Left forelimb (tissue), 1 donor: ENCODE data around the gene PTPRCAP.
"Not testable (repeated sequence)": the region's sequence is repeated elsewhere in the genome, so short reads cannot be mapped to it uniquely, and the experiment has no call there.

Source experiments
- DNase-seq: peaks from one replicate; pipeline ENCODE4 v3.0.0-alpha.2; 2018; ENCODE audit warnings: low spot score

Gene PTPRCAP

DNA sequence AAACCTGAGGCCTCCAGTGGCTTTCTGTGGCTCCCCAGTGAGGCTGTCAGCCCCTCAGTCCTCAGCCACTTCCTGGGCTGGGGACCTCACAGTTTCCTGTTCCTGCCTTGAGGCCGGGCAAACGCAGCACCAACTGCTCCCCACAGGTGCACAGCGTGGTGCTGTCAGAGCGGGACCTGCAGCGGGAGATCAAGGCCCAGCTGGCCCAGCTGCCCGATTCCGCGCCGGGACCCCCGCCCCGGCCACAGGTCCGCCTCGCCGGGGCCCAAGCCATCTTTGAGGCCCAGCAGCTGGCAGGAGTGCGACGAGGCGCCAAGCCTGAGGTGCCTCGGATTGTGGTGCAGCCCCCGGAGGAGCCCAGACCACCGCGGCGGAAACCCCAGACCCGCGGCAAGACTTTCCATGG, 28.2 kb downstream of the PTPRCAP start:
- no peak for DNase-seq

DNA sequence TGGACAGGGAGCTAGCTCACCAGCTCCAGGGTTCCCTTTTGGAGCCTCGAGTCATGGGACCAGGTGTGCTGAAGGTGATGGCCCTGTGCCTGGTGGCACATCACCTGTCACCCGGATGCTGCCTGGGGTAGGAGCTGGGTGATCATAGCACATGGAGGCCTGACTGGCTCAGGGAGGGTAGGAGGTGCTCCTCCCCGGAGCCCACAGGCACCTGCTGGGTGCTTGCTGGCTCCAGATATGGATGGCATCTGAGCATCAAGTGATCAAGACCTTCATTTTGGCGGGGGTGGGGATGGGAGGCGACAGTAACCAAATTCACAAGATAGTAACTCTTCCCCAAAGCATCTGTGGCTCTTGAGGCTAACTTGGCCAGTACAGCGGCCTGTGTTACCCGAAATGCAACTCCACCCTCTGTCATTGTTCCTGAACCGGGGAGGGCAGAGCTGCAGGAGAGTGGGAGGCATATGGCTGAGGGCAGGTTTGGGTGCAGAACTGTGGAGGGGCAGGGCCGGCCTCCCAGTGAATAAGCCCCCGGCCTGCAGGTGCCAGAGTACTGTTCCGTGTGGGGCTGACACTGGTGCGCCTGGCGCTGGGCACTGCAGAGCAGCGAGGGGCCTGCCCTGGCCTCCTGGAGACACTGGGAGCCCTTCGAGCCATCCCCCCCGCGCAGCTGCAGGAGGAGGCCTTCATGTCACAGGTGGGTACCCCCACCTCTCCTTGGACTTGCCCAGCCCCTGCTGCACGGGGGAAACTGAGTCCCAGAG, 28.9 kb downstream of the PTPRCAP start:
- DNase-seq = no peak

DNA sequence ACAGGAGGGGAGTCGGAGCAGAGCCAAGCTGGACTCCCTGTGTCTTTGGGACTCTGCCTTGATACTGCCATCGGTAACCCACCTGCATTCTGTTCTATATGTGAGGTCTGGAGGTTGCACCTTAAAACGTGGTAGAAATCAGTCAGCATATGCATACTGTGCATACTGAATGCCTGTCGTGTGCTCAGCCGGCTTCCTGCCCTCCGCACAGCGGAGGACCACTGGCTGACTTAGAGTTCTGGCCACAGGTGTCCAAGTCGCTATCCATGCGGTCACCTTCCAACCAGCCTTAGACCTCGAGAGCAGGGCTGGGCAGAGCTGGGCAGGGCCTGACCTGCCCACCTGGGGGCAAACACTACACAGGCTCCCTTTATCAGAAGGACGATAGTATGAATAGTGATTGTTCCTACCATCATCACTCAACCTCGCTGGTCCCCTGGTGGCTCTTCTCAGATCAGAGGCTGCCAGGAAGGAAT, 29.8 kb downstream of the PTPRCAP start:
- DNase-seq = no peak

DNA sequence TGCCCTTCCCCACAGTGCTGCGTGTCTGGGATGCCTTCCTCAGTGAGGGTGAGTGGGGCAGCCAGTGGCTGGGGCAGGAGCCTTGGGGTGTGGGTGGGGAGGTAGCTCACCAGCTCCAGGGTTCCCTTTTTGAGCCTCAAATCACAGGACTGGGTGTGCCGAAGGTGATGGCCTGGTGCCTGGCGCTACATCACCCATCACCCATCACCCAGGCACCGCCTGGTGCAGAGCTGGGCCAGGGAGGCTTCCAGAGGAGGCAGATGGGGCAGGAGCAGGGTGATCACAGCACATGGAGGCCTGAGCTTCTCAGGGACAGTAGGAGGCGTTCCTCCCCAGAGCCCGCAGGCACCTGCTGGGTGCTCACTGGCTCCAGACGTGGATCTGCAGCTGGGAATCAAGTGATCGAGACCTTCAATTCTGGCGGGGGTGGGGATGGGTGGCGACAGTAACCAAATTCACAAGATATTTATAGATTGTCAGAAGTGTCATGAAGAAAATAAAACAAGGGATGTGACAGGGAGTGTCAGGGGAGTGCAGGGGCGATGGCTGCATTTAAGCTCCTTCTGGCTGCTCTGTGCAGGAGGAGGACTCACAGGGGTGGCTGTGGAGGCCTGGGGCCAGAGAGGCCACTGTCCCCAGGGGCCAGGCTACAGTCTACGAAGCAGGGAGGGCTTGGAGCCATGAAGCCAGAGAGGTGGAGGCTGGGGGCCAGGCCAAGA, 30.4 kb downstream of the PTPRCAP start:
- DNase-seq = no peak

DNA sequence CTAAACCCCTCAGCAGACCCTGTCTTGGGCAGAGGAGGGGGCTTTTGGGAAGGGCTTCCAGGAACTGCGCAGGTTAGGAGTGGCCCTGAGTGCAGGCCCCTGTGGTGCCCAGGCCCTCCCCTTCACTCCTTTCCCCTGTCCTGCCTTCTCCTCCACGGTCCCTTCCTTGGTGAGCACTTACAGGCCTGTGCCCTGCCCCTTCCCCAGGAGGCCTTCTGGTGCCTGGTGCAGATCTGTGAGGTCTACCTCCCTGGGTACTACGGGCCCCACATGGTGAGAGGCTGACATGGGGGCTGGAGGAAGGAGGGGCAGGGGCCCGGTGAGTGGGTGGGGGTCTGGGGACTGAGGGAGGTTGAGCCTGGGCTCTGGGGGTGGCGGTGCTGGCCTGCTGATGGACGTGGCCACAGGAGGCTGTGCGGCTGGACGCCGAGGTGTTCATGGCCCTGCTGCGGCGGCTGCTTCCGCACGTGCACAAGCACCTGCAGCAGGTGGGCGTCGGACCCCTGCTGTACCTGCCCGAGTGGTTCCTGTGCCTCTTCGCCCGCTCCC, 31.0 kb downstream of the PTPRCAP start:
- DNase-seq = no peak

DNA sequence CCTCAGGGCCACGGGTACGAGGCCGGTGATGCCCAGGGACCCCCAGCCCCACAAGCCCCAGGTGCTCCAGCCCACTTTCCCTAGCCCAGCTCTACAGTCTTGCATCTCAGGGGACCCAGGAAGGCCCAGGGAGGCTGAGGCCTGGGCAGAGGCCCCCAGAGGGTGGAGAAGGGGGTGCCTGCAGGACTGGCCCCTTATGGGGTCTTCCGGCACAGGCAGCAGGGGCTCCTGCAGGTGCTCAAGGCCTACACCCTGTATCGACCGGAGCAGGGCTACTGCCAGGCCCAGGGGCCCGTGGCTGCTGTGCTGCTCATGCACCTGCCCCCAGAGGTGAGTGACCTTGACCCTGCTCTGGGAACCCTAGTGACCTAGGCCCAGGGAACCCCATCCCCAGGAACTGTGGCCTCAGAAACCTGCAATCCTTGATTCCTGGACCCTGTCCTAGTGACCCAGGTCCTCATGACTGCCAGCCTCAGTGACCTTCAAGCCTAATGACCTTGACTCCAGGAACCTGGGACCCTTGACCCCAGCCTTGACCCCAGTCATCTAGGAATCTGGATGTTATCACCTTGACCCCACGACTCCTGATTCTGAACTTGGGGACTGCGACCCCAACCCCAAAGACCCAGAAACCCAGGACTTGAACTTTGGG, 31.7 kb downstream of the PTPRCAP start:
- DNase-seq = no peak

DNA sequence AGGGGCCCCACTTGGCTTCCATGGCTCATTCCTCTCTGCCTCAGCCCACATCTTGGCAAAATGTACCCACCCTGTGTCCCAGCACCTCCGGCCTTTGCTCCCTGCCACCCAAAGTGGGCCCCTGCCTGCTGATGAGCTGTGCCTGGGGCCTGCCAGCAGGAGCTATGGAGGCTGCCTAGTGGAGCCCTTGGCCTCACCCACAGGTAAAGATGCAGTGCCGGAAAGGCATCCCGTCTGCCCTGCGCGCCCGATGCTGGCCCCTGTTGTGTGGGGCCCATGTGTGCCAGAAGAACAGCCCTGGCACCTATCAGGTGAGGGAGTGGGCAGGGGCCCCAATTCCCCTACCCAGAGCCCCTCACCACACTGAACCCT, 32.3 kb downstream of the PTPRCAP start:
- no peak for DNase-seq

DNA sequence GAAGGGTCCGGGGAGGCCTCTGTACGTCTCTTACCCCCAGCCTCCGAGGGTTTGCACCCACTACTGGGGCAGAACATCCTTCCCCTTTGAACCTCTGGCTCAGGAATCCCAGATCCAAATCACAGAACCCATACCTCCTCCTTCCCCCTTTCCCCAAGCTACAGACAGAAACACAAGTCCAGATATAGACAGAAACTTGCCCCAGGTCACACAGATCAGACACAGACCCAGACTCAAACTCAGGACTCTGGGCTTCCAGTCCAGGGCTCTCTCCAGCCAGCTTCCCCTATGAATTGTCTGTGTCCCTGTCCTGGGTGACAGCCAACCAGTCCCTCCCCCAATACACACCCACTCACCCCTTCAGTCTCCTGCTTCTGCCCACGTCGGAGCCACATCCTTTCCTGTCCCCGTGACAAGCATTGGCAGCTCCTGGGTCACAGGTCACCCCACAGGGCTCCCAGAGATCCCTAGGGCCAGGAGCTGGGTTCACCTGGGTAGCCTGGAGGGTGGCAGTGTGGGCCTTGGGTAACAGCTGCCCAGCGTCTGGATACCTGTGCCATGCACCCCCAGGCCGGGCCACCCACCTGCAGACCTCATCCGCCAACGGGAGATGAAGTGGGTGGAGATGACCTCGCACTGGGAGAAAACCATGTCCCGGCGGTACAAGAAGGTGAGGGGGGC, 32.8 kb downstream of the PTPRCAP start:
- DNase-seq = no peak

DNA sequence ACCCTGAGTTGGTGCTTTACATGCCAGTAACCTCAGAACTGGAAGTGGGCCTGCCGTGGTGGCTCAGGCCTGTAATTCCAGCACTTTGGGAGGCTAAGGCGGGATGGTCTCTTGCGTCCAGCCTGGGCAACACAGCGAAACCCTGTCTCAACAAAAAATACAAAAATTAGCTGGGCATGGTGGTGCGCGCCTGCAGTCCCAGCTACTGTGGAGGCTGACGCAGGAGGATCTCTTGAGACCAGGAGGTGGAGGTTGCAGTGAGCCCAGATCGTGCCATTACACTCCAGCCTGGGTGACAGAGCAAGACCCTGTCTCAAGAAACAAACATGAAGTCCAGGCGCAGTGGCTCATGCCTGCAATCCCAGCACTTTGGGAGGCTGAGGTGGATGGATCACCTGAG, 34.4 kb downstream of the PTPRCAP start:
- not testable (repeated sequence) for DNase-seq

DNA sequence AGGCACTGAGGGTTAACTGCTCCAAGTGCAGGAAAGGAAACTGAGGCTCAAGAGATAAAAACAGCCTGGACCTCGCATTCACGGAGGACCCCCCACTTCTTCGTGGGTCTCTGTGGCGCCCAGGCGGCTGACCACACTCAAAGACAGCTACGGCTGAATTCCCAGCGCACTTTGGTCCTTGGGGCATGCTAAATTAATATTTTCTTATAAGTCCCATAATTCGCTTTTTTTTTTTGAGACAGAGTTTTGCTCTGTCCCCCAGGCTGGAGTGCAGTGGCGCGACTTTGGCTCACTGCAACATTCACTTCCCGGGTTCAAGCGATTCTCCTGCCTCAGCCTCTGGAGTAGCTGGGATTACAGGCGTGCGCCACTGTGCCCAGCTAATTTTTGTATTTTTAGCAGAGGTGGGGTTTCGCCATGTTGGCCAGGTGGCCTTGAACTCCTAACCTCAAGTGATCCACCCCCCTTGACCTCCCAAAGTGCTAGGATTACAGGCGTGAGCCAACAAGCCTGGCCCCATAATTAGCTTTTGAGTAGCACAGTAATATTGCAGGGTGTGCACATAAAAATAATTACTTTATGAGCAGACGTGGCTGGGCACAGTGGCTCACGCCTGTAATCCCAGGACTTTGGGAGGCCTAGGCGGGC, 35.2 kb downstream of the PTPRCAP start:
- DNase-seq = not testable (repeated sequence)

DNA sequence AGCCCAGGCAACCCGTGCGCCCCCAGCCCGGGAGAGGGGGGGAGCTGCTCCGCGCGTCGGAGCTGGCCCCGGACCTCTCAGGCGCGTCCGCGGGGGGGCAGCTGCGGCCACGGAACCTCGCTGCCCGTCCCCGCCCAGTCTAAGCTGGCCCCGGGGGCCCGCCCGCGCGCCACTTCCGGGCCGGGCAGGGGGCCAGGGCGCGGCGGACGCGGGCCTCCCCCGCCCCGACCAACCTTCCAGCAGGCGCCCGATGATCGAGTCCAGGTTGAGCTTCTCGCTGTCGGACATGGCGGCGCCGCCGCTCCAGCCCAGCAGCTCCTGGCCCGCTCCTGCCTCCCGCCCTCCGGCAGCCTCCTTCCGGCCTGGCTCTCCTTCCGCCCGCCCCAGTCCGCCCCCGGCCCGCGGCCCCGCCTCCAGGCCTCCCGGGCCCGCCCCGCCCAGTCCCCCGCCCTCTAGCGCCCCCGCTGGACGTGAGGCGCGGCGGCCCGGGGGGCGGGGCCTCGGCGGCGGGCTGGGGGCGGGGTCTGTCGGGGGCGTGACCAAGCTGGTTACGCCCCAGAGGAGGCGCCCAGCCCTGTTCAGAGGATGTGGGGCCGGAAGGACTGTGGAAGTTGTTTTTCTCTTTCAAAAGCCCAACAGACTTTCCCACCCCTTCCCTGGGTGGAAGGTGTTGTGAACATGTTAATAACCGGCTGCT, 35.8 kb downstream of the PTPRCAP start, which contains the start of gene PPP1CA:
Gene PPP1CA (minus strand): TSS at position 364 of the 697 bp plus-strand sequence. CDS start 76 bp downstream, at position 288.
- DNase-seq = peak; percentile 97

DNA sequence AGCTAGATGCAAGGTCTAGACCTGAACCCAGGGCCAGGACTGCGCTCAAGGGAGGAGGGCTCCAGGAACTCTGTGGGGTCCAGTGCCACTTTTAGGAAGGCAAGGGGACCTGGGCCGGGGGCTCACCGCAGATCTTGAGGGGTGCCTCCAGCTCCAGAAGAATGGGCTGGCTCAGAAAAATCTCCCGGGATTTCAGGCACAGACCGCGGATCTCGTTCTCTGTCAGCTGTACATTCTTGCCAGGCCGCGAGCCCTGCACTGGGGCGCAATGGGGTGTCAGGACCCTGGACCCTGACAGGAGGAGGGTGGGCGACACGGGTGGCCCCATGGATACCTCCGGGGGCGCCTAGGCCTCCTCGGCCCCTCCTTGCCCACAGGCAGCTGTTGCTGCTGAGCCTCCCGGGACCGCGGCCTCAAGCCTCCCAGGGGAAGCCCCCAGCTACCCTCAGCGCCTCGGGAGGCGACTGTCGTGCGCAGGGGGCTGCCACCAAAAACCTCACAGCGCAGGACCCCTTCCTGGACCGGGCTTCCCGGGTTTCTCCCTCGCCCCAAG, 36.5 kb downstream of the PTPRCAP start:
- no peak for DNase-seq

DNA sequence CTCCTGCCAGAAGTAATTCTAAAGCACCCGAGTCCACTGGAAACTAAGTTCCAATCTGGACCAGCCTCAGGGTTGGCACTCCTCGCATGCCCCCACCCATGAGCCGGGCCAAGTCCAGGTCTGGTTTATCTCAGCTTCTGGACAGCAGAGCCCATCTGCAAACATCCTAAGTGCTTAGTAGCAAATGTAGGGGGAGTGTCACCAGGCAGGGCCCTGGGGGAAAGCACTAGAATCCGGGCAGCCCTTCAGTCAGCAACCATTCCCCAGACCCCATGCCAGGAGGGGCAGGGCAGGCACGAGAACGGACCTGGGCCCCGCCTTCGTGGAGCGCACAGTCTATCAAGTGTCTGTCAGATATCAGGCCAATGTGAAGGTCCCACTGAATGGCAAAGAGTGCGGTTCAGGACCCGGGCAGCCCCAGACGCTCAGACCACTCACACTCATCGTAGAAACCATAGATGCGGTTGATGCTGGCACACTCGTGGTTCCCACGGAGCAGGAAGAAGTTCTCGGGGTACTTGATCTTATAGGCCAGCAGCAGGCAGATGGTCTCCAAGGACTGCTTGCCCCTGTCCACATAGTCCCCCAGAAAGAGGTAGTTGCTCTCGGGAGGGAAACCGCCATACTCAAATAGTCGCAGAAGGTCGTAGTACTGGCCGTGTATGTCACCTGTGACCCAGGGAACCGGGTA, 37.1 kb downstream of the PTPRCAP start:
- no peak for DNase-seq

DNA sequence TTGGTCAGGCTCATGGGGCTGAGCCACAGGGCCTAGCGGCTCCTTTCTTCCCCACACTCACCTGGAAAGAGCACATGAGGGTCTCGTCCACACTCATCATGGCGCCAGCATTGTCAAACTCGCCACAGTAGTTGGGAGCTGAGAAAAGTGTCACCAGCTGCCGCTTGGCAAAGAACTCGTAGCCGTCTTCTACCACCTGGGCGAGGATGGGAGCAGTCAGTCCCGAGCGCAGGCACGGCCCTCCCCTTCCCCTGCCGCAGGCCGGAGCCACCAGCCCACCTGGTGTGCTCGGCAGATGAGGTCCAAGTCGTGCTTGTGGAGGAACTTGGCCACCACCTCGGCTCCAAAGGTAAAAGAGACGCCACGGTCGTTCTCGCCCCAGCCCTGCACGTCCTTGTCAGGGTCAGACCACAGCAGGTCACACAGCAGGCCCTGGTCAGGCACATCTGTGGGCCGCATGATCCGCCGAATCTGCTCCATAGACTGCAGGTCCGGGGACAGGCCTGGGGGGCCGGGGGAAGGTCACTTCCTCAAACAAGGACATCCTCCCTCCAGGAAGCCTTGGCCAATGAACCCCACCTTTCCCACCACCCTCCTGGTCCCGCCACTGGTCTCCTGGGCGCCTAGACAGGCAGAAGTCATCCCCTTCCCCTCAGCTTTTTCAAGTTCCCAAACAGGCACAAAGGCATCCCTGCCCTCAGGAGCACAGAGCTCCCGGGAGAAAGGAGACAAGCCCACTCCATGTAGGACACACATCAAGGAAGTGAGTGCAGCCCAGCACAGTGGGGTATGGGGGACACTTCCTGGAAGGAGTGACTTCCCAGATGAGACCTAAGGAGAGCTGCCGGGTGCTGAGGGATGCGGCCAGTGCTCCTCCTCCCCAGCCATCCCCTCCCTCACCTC, 38.6 kb downstream of the PTPRCAP start:
- no peak for DNase-seq

DNA sequence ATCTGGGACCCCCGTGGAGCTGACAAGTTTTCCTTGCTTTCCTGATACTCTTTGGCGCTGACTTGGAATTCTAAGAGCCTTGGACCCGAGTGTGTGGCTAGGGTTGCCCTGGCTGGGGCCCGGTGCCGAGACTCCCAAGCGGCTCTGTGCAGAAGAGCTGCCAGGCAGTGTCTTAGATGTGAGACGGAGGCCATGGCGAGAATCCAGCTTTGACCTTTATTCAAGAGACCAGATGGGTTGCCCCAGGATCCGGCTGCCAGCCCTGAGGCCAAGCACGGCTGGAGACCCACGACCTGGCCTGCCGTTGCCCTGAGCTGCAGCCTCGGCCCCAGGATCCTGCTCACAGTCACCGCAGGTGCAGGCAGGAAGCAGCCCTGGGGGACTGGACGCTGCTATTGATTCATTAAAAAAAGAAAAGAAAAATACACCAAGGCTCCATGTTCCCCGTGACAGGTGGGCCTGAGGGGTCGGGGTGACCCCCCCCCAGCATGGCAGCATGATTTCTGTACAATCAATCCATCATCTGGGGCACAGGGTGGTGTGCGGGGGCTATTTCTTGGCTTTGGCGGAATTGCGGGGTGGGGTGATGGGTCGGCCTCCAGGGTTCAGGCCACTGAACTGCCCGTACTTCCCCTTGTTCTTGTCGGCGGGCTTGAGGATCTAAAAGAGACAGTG, 39.4 kb downstream of the PTPRCAP start:
- DNase-seq = no peak

DNA sequence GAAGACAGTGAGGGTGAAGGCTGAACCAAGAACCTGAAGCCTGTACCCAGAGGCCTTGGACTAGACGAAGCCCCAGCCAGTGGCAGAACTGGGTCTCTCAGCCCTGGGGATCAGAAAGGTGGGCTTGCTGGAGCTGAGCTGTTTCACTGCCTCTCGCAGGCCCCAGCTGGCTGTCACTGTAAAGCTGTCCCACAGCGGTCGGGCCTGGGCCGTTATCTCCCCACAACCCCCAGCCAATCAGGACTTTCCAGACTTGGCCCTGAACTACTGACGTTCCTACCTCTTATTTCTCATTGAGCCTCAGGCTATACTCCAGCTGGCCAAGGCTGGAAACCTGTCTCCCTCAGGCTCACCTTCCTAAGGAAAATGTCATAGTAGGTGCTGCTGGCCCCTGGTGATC, 39.9 kb downstream of the PTPRCAP start:
- DNase-seq = no peak

DNA sequence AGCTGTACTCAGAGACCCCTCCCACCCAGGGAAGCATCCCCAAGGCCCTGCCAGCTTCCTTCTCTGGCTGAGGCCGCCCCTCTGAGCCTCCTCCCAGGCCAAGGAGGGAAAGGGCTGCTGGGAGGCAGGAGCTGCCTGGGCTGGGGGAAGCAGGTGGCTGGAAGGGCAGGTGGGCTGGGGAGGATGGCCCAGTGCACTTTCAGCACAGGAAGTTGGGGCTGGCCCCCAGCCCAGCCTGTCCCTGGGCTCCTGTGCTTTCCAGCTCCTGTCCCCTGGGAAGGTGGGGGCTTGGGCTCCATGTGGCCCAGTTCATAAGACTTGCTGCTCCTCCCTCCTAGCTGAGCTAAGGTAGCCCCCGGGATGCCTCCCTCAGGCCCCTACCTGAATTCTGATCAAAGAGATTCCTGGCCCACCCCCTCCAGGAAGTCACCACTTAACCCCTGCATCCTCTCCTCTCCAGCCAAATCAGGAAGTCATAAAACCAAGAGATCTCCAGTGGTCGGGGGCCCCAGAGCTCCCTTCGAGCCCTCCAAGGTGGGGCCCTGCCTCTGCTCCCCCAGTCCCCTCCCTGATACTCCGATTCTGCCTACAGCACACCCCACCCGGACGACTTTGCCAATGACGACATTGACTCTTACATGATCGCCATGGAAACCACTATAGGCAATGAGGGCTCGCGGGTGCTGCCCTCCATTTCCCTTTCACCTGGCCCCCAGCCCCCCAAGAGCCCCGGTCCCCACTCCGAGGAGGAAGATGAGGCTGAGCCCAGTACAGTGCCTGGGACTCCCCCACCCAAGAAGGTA, 40.7 kb downstream of the PTPRCAP start:
- no peak for DNase-seq

DNA sequence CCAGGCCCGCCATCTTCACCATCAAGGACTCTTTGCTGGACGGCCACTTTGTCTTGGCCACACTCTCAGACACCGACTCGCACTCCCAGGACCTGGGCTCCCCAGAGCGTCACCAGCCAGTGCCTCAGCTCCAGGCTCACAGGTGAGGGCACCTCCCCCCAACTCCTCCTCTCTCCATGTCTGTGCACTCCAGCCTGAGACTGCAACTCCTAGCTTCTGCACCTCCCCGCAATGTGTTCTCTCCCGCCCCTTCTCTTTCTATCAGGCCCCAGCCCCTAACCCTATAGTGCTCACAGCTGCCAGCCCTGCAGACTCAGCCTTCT, 41.3 kb downstream of the PTPRCAP start:
- DNase-seq = no peak
